CD14-positive monocyte (primary cell): ENCODE results near the gene CCT4. TPM values are rescaled to one million over a fixed set of nuclear protein-coding genes. Genes with fewer than 3 reads are reported as not detected.

ENCODE experiments used
- DNase-seq, 3 donors: peaks; one replicate each; pipeline ENCODE4 v3.0.0-alpha.2; 2011 to 2022
- H2AFZ ChIP-seq: 2 replicates; pipeline ENCODE4 v1.6.0; 2012; ENCODE audit warnings: mild to moderate bottlenecking, low read depth, low read length, inconsistent platforms; ENCODE audit not compliant: insufficient read depth, poor library complexity, severe bottlenecking
- H3K27ac ChIP-seq, 2 donors: 1 replicate in 1 of 2; 2 replicates in 1 of 2; pipeline ENCODE4 v1.5.1; 2012 to 2013; ENCODE audit warnings: low read length in 2 of 2, control low read depth in 1 of 2, inconsistent platforms in 1 of 2, low read depth in 1 of 2, mild to moderate bottlenecking in 1 of 2
- H3K27me3 ChIP-seq, 2 donors: one replicate each; pipeline versions ENCODE4 v1.6.0 to v1.6.1; 2011 to 2013; ENCODE audit warnings: low read length in 2 of 2; ENCODE audit not compliant: control insufficient read depth in 2 of 2, insufficient read depth in 2 of 2
- H3K36me3 ChIP-seq, 2 donors: replicated peaks in 1 of 2; 1 replicate in 1 of 2; 2 replicates in 1 of 2; pipeline versions ENCODE4 v1.5.1 to v1.6.1; 2012 to 2013; ENCODE audit warnings: low read length in 2 of 2, control low read depth in 1 of 2, inconsistent platforms in 1 of 2, mild to moderate bottlenecking in 1 of 2; ENCODE audit not compliant: insufficient read depth in 2 of 2, control insufficient read depth in 1 of 2
- H3K4me1 ChIP-seq, 2 donors: 1 replicate in 1 of 2; 2 replicates in 1 of 2; pipeline versions ENCODE4 v1.5.1 to v1.6.1; 2012 to 2013; ENCODE audit warnings: low read length in 2 of 2, control low read depth in 1 of 2, inconsistent platforms in 1 of 2, mild to moderate bottlenecking in 1 of 2, moderate library complexity in 1 of 2; ENCODE audit not compliant: insufficient read depth in 2 of 2, control insufficient read depth in 1 of 2
- H3K4me2 ChIP-seq: replicated peaks from 2 replicates; pipeline ENCODE3; 2012; ENCODE audit warnings: low read length, moderate library complexity, mild to moderate bottlenecking; ENCODE audit not compliant: poor library complexity, severe bottlenecking; ENCODE audit errors: extremely low read depth
- H3K4me3 ChIP-seq, 3 experiments: fragments of 200-600 bp in 1 of 3; sonication (generic) in 1 of 3; replicated peaks in 1 of 3; 1 replicate in 2 of 3; 2 replicates in 1 of 3; pipeline ENCODE4 v1.5.1; 2011 to 2013; ENCODE audit warnings: low read length in 3 of 3, mild to moderate bottlenecking in 3 of 3, control low read depth in 2 of 3, low read depth in 2 of 3, inconsistent platforms in 1 of 3, moderate library complexity in 1 of 3
- H3K79me2 ChIP-seq: 2 replicates; pipeline ENCODE4 v1.6.0; 2012; ENCODE audit warnings: mild to moderate bottlenecking, control low read depth, inconsistent platforms, low read length, moderate library complexity; ENCODE audit not compliant: insufficient read depth
- H3K9ac ChIP-seq: 2 replicates; pipeline ENCODE4 v1.6.0; 2017; ENCODE audit warnings: low read length, mild to moderate bottlenecking; ENCODE audit not compliant: insufficient read depth, poor library complexity, severe bottlenecking
- H3K9me3 ChIP-seq, 2 donors: replicated peaks in 1 of 2; 1 replicate in 1 of 2; 2 replicates in 1 of 2; pipeline versions ENCODE4 v1.5.1 to v1.6.1; 2012 to 2013; ENCODE audit warnings: low read length in 2 of 2, control low read depth in 1 of 2; ENCODE audit not compliant: control insufficient read depth in 1 of 2, insufficient read depth in 1 of 2
- H4K20me1 ChIP-seq: 2 replicates; pipeline ENCODE4 v1.6.0; 2012; ENCODE audit warnings: mild to moderate bottlenecking, low read length, control low read depth, moderate library complexity; ENCODE audit not compliant: insufficient read depth
- H3K27ac Mint-ChIP-seq, 7 donors: one replicate each; pipeline ENCODE4 v1.8.0; 2020; ENCODE audit warnings: mild to moderate bottlenecking in 7 of 7, mixed read lengths in 7 of 7, moderate library complexity in 6 of 7, inconsistent platforms in 2 of 7
- H3K27me3 Mint-ChIP-seq, 3 donors: one replicate each; pipeline ENCODE4 v1.8.0; 2021 to 2022; ENCODE audit warnings: low read depth in 3 of 3, mild to moderate bottlenecking in 3 of 3, mixed read lengths in 3 of 3, moderate library complexity in 3 of 3, inconsistent platforms in 1 of 3
- H3K36me3 Mint-ChIP-seq, 2 donors: one replicate each; pipeline ENCODE4 v1.8.0; 2020; ENCODE audit warnings: mixed read lengths in 2 of 2, inconsistent platforms in 1 of 2, mild to moderate bottlenecking in 1 of 2
- H3K4me1 Mint-ChIP-seq: one replicate; pipeline ENCODE4 v1.8.0; 2020; ENCODE audit warnings: mild to moderate bottlenecking, mixed read lengths
- H3K4me3 Mint-ChIP-seq, 2 donors: one replicate each; pipeline ENCODE4 v1.8.0; 2020; ENCODE audit warnings: mild to moderate bottlenecking in 2 of 2, mixed read lengths in 2 of 2, moderate library complexity in 1 of 2
- H3K9me3 Mint-ChIP-seq, 7 donors: one replicate each; pipeline ENCODE4 v1.8.0; 2020 to 2022; ENCODE audit warnings: mixed read lengths in 7 of 7, mild to moderate bottlenecking in 6 of 7, moderate library complexity in 6 of 7, inconsistent platforms in 2 of 7
- CTCF ChIP-seq: fragments of 200-600 bp; IDR thresholded peaks from one replicate; pipeline ENCODE4 v1.8.0; 2022; ENCODE audit warnings: antibody characterized with exemption, mild to moderate bottlenecking
- WGBS: methylation state at CpG from one replicate; pipeline ENCODE4 v1.1.5; 2013; ENCODE audit warnings: missing lambda C conversion rate; ENCODE audit not compliant: insufficient coverage; 5-methylcytosine and 5-hydroxymethylcytosine counted together
- intact Hi-C, 2 donors: fragments of 100-400 bp; cut with micrococcal nuclease; formaldehyde crosslinking; loops; one replicate each; pipeline versions ENCODE4 v1.15.0 to v1.15.1; 2023
- polyA minus RNA-seq: library from RNA; depleted of rRNA, polyadenylated mRNA; stranded (reverse); fragments of >200 nt; gene quantifications from 2 replicates; pipeline ENCODE4 v1.2.3, GENCODE V29; 2012
- polyA plus RNA-seq, 3 donors: library from polyadenylated mRNA; depleted of rRNA in 1 of 3; unstranded in 2 of 3; stranded (reverse) in 1 of 3; fragments of 300-500 nt in 2 of 3; fragments of >200 nt in 1 of 3; fragmentation: Illumina TruSeq in 2 of 3; gene quantifications; 1 replicate in 2 of 3; 2 replicates in 1 of 3; pipeline ENCODE4 v1.2.3, GENCODE V29; 2012 to 2021
- total RNA-seq, 12 experiments: library from RNA in 1 of 12; stranded (reverse) in 1 of 12; fragments of 120-200 nt in 1 of 12; gene quantifications; one replicate each; pipeline ENCODE4 v1.2.4 and lab custom pipeline; 2013 to 2026; ENCODE audit warnings: mixed read lengths in 6 of 12, inconsistent platforms in 1 of 12

Gene CCT4
- total RNA-seq (2013) = 64.5 TPM
- polyA plus RNA-seq (10 to 100 TPM; 26.1 to 78.1 (median 73.1) TPM), polyA minus RNA-seq (17.9 and 27.2 TPM in 2 replicates), total RNA-seq (lab: John Stamatoyannopoulos, UW) (46.2 to 159 (median 76.9) reads per million in 11 experiments)

GRCh38 chr2:61888267-61889055 is at the start of gene CCT4:
TSS of gene CCT4 (minus strand) at chr2:61888656. CDS start at chr2:61888507, 149 bp downstream.
- peak within 1 kb of the TSS; percentile 89 to 96 for H3K27ac ChIP-seq
- H2AFZ ChIP-seq = peak within 1 kb of the TSS; percentile 91
- peaks cover 31% of the 10 kb centered on the region for H4K20me1 ChIP-seq
- Mint-ChIP-seq H3K36me3 (peaks cover 14 to 27% of the 10 kb centered on the region in 2 donors), H3K4me3 (peak within 1 kb of the TSS; percentile 98 to 99), H3K27me3 (no peaks in the 10 kb centered on the region), H3K9me3 (no peaks in the 10 kb centered on the region), H3K27ac (peak within 1 kb of the TSS; percentile 98 to 100 (median 99)), H3K4me1 (peaks cover 17% of the 10 kb centered on the region)
- H3K4me1 ChIP-seq = peaks cover 12 to 19% of the 10 kb centered on the region in 2 donors
- H3K36me3 ChIP-seq = peaks cover 16 to 28% of the 10 kb centered on the region in 2 donors
- peak within 1 kb of the TSS; percentile 78 to 94 (median 80) for H3K4me3 ChIP-seq
- no peaks in the 10 kb centered on the region for H3K27me3 ChIP-seq
- no peak for TF ChIP-seq CTCF
- WGBS = under 1% methylated on average over 55 of the region's 74 CpGs
- intact Hi-C loops = loop anchor here (2.0 to 10.0 kb wide), 5 partner anchors 34 to 819 kb away; partner anchors contain the start of genes EHBP1 (in 1 of the 2), FAM161A (in 1 of the 2) and XPO1 (in 1 of the 2)
- peak; percentile 66 to 86 (median 86) for DNase-seq
- H3K9me3 ChIP-seq = no peaks in the 10 kb centered on the region
- H3K79me2 ChIP-seq = peaks cover 47% of the 10 kb centered on the region
- peak within 1 kb of the TSS; percentile 92 for H3K9ac ChIP-seq
- H3K4me2 ChIP-seq = peak within 1 kb of the TSS; percentile 86

GRCh38 chr2:61937886-61938285 is 49.4 kb upstream of the CCT4 start:
- H4K20me1 ChIP-seq = no peaks in the 10 kb centered on the region
- Mint-ChIP-seq H3K9me3 (peaks cover 0 to 6% (median 0%) of the 10 kb centered on the region in 7 donors), H3K27me3 (peaks cover 0 to 4% (median 0%) of the 10 kb centered on the region in 3 donors), H3K27ac (no peak overlapping the region), H3K4me3 (no peak overlapping the region), H3K4me1 (no peaks in the 10 kb centered on the region), H3K36me3 (peaks cover 3 to 21% of the 10 kb centered on the region in 2 donors)
- H3K9ac ChIP-seq = no peak overlapping the region
- intact Hi-C loops = no loop called here
- H3K9me3 ChIP-seq = no peaks in the 10 kb centered on the region
- no peak overlapping the region for H3K27ac ChIP-seq
- no peaks in the 10 kb centered on the region for H3K4me1 ChIP-seq
- H3K4me3 ChIP-seq = no peak overlapping the region
- no peaks in the 10 kb centered on the region for H3K27me3 ChIP-seq
- DNase-seq = no peak
- H2AFZ ChIP-seq = no peak overlapping the region
- WGBS = no CpG with 5 or more reads among the region's 5 CpGs
- H3K36me3 ChIP-seq = no peaks in the 10 kb centered on the region
- no peak for TF ChIP-seq CTCF
- no peak overlapping the region for H3K4me2 ChIP-seq
- no peaks in the 10 kb centered on the region for H3K79me2 ChIP-seq
